Upper lobe of left lung (tissue), 6 donors: ENCODE measurements around the gene DNAH17. TPM values are rescaled to one million over a fixed set of nuclear protein-coding genes. Genes with fewer than 3 reads are reported as not detected.

Experiments used
- ATAC-seq, 2 donors: fragments of 200-7000 bp; cut with Tn5 transposase; one replicate each; pipeline ENCODE4 v1.9.1; 2022; ENCODE audit warnings: mild to moderate bottlenecking in 2 of 2, moderate library complexity in 2 of 2; ENCODE audit not compliant: low FRiP score in 2 of 2
- DNase-seq, 2 donors: peaks; one replicate each; pipeline ENCODE4 v3.0.0-alpha.2; 2019 to 2020
- H3K27ac ChIP-seq, 4 donors: fragments of 200-600 bp; sonication (generic); one replicate each; pipeline ENCODE4 v1.5.1; 2016 to 2019
- H3K27me3 ChIP-seq, 4 donors: fragments of 200-600 bp; sonication (generic); one replicate each; pipeline ENCODE4 v1.5.1; 2017 to 2019
- H3K36me3 ChIP-seq, 4 donors: fragments of 200-600 bp; sonication (generic); one replicate each; pipeline ENCODE4 v1.5.1; 2016 to 2019
- H3K4me1 ChIP-seq, 4 donors: fragments of 200-600 bp; sonication (generic); one replicate each; pipeline ENCODE4 v1.5.1; 2018 to 2019
- H3K4me3 ChIP-seq, 4 donors: fragments of 200-600 bp; sonication (generic); one replicate each; pipeline ENCODE4 v1.5.1; 2017 to 2019; ENCODE audit warnings: mild to moderate bottlenecking in 2 of 4, moderate library complexity in 1 of 4
- H3K9me3 ChIP-seq, 4 donors: fragments of 200-600 bp; sonication (generic); one replicate each; pipeline ENCODE4 v1.5.1; 2018 to 2019
- EP300 ChIP-seq, 4 donors: sonication (generic); formaldehyde crosslinking; IDR thresholded peaks; one replicate each; pipeline ENCODE4 v1.5.1; 2017; ENCODE audit warnings: antibody characterized with exemption in 4 of 4, control low read depth in 2 of 4
- POLR2A ChIP-seq, 4 donors: fragments of 450-650 bp; IDR thresholded peaks; one replicate each; pipeline ENCODE4 v1.5.1; 2016 to 2017; ENCODE audit warnings: antibody characterized with exemption in 4 of 4, mild to moderate bottlenecking in 2 of 4
- POLR2AphosphoS5 ChIP-seq, 2 donors: sonication (generic); formaldehyde crosslinking; IDR thresholded peaks; one replicate each; pipeline ENCODE4 v1.5.1; 2017; ENCODE audit warnings: antibody characterized with exemption in 2 of 2
- WGBS, 2 donors: methylation state at CpG; one replicate each; pipeline ENCODE4 v1.1.5; 2017 to 2018; 5-methylcytosine and 5-hydroxymethylcytosine counted together
- total RNA-seq, 6 donors: library from RNA; depleted of rRNA in 4 of 6; stranded (reverse); fragments of >200 nt in 4 of 6; gene quantifications; one replicate each; pipeline versions ENCODE4 v1.1.0 to v1.2.1, GENCODE V29; 2016 to 2021
- TF ChIP-seq, protein P1 (sequence below), 6 experiments: fragments of 450-650 bp in 4 of 6; fragments of 200-600 bp in 2 of 6; sonication (generic) in 2 of 6; IDR thresholded peaks; one replicate each; pipeline ENCODE4 v1.5.1; 2016 to 2019; ENCODE audit warnings: antibody characterized with exemption in 6 of 6
- donor health status: DM: no; HTN: no; CAD: no; lungs with moderate emphysema.
- donor health status: DM: no; HTN: yes; CAD: no; lungs with severe emphysema.

Gene DNAH17
- total RNA-seq, 6 donors from 2014 or later: 2.0 to 21.0 (median 3.7) TPM

DNA sequence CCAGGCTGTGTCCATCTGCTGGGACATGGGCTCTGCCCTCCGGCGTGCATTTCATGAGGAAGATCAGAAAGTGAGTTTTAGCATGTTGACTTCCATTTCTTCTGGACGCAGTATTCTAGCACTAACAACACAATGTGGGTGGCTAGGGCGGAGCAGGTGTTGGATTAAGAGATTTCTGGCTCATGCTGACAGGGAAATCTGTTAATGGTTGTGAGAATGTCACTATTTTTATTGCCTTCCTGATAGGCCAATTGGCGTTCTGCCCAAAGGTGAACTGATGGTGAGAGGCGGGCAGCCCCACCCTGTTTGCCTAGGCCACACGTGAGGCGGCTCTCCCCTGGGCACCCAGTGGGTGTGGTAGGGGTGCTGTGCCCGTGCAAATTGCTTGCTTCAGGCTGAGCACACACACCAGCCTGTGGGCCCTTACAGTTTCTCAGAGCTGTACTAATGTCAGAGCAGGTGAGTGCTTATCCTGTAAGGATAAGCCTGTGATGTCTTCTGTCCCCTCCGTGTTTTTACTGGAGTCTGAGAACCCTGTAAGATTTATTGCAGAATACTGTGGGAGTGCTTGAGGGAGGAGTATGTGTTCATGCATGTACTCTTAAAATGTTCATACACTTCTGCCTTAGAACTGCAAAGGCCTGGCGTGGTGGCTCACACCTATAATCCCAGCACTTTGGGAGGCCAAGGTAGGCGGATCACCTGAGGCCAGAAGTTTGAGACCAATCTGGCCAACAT is 167.8 kb downstream of the DNAH17 start:
- 61 to 79% methylated on average over 12 of the region's 12 CpGs for WGBS, 2 donors
- no peaks in the 10 kb centered on the region for H3K9me3 ChIP-seq
- peaks cover 6 to 35% (median 16%) of the 10 kb centered on the region in 4 donors for H3K36me3 ChIP-seq
- peaks cover 66 to 77% (median 70%) of the 10 kb centered on the region in 4 donors for H3K4me1 ChIP-seq
- no peak for TF ChIP-seq POLR2A (IDR thresholded peaks at IDR 0.05)
- TF ChIP-seq, protein P1, sequence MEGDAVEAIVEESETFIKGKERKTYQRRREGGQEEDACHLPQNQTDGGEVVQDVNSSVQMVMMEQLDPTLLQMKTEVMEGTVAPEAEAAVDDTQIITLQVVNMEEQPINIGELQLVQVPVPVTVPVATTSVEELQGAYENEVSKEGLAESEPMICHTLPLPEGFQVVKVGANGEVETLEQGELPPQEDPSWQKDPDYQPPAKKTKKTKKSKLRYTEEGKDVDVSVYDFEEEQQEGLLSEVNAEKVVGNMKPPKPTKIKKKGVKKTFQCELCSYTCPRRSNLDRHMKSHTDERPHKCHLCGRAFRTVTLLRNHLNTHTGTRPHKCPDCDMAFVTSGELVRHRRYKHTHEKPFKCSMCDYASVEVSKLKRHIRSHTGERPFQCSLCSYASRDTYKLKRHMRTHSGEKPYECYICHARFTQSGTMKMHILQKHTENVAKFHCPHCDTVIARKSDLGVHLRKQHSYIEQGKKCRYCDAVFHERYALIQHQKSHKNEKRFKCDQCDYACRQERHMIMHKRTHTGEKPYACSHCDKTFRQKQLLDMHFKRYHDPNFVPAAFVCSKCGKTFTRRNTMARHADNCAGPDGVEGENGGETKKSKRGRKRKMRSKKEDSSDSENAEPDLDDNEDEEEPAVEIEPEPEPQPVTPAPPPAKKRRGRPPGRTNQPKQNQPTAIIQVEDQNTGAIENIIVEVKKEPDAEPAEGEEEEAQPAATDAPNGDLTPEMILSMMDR (IDR thresholded peaks at IDR 0.05): no peak
- peak in 1 of 4 donors; percentile 71 for TF ChIP-seq EP300 (IDR thresholded peaks at IDR 0.05)
- TF ChIP-seq POLR2AphosphoS5 (IDR thresholded peaks at IDR 0.05): no peak
- DNase-seq: peak in 1 of 2 donors; percentile 86
- H3K4me3 ChIP-seq: no peak overlapping the region
- no peak for ATAC-seq
- no peaks in the 10 kb centered on the region for H3K27me3 ChIP-seq
- peak overlapping the region; percentile 35 to 76 (median 59) for H3K27ac ChIP-seq

DNA sequence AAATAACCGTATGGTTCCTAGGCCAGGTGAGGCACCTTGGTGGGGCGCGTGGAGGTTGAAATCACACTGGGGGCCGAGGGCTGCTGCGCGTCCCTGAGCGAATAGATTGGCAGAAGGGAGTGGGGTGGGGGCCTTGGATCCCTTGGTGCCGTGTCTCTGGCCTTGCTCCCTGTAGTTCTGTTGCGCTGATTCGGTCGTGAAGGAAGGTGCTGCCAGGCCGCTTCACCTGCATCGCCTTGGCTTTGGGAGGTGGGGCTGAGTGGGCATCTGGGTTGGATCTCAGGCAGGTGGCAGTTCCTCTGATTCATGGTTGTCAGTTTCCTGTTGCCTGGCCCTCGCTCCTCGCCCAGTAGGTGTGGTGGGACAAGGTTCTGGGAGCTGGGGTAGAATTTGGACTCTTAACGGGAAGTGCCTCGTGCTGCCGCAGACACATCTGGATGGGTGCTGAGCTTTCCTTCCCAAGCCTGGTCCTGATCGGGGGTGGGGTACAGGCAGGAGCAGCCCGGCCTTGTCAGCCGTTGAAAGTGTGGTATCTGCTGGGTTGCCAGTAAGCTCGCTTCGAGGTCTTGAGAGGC is 168.6 kb downstream of the DNAH17 start:
- Histone ChIP-seq H3K27me3 (no peaks in the 10 kb centered on the region), H3K4me1 (peaks cover 58 to 69% (median 62%) of the 10 kb centered on the region in 4 donors), H3K27ac (peak overlapping the region; percentile 35 to 76 (median 59)), H3K9me3 (no peaks in the 10 kb centered on the region), H3K36me3 (peaks cover 8 to 43% (median 24%) of the 10 kb centered on the region in 4 donors), H3K4me3 (no peak overlapping the region)
- ATAC-seq (no peak), DNase-seq (no peak)
- 86 to 91% methylated on average over 20 to 23 of the region's 23 CpGs for WGBS, 2 donors
- TF ChIP-seq EP300 (IDR thresholded peaks at IDR 0.05) (no peak), POLR2A (IDR thresholded peaks at IDR 0.05) (no peak), POLR2AphosphoS5 (IDR thresholded peaks at IDR 0.05) (no peak)
- TF ChIP-seq, protein P1 (IDR thresholded peaks at IDR 0.05): no peak

DNA sequence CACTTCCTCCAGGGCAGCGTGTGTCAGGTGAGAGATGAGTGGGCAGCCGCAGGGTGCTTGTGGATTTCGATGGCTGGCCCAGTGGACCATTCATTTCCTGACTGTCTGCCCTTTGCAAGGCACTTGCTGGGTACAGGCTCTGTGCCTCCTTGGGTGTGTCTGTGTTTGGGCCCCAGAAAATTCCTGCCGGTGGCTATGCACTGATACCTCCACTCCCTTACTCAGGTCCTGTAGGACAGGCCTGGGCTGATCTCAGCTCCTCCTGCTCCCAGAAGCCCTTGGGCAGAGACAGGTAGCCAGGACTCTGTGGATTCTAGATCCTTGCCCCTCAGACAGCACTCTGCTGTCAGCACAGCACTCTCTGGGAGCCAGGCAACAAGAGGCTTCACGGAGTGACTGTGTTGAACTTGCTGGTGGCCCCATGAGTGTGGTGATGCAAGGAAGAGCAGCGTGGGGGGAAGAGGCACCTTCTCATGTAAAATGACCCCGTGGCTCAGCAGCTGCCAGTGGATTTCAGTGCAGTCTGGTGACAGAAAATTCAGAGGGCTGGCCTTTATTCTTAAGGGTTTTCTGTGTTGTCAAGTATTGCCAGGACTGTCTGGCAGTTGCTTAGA is 169.7 kb downstream of the DNAH17 start:
- WGBS, 2 donors: 81 to 100% methylated on average over 2 to 7 of the region's 7 CpGs
- no peak for ATAC-seq
- TF ChIP-seq, protein P1 (IDR thresholded peaks at IDR 0.05): no peak
- TF ChIP-seq EP300 (IDR thresholded peaks at IDR 0.05): no peak
- no peak for TF ChIP-seq POLR2A (IDR thresholded peaks at IDR 0.05)
- TF ChIP-seq POLR2AphosphoS5 (IDR thresholded peaks at IDR 0.05): no peak
- Histone ChIP-seq H3K4me3 (no peak overlapping the region), H3K27ac (peak overlapping the region in 3 of 4 donors; percentile 26 to 35 (median 33)), H3K9me3 (no peaks in the 10 kb centered on the region), H3K36me3 (peaks cover 18 to 54% (median 35%) of the 10 kb centered on the region in 4 donors), H3K27me3 (no peaks in the 10 kb centered on the region), H3K4me1 (peaks cover 49 to 58% (median 51%) of the 10 kb centered on the region in 4 donors)
- DNase-seq: no peak

DNA sequence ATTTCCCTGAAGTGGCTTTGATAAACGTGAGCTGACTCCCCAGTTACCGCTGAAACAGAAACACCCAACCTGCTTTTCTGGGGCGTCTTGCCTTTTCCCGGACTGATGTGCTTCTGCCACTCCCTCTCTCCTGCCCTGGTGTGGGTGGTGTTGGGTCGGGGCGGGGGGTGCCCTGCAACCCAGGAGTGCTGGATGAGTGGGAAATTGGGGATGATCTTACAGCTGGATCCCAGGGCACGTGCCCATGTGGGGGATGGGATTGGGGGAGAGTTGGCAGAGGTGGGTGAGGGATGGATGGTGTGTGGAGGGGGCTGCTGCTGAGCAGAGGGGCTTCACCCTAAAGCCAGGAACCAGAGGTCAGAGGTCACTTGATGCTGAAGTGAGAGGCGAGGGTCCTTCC is 170.3 kb downstream of the DNAH17 start:
- no peak for ATAC-seq
- peak overlapping the region in 3 of 4 donors; percentile 26 to 35 (median 33) for H3K27ac ChIP-seq
- no peaks in the 10 kb centered on the region for H3K27me3 ChIP-seq
- peaks cover 20 to 60% (median 38%) of the 10 kb centered on the region in 4 donors for H3K36me3 ChIP-seq
- H3K9me3 ChIP-seq: no peaks in the 10 kb centered on the region
- peaks cover 43 to 52% (median 45%) of the 10 kb centered on the region in 4 donors for H3K4me1 ChIP-seq
- WGBS, 2 donors: 87 to 91% methylated on average over 6 to 8 of the region's 8 CpGs
- no peak for DNase-seq
- TF ChIP-seq POLR2A (IDR thresholded peaks at IDR 0.05): no peak
- TF ChIP-seq, protein P1 (IDR thresholded peaks at IDR 0.05): no peak
- TF ChIP-seq POLR2AphosphoS5 (IDR thresholded peaks at IDR 0.05): no peak
- no peak for TF ChIP-seq EP300 (IDR thresholded peaks at IDR 0.05)
- H3K4me3 ChIP-seq: no peak overlapping the region
